HepG2 (cell line): Measurements from ENCODE around the gene PKDREJ. TPM values are rescaled to one million over a fixed set of nuclear protein-coding genes. Genes with fewer than 3 reads are reported as not detected.

Experiments
- ASH2L ChIP-seq: fragments of 300-600, 200-600 bp; sonication (generic); IDR thresholded peaks from 2 replicates; pipeline ENCODE4 v1.7.0; 2017; ENCODE audit warnings: low read depth, mild to moderate bottlenecking, moderate library complexity, mixed read lengths, low read length; ENCODE audit not compliant: insufficient read length
- FOXA3 ChIP-seq: IDR thresholded peaks from 2 replicates; pipeline ENCODE4 v1.6.1; 2016; ENCODE audit warnings: missing genetic modification reagents, missing compliant biosample characterization
- NCOA2 ChIP-seq: sonication (generic); formaldehyde crosslinking; IDR thresholded peaks from 2 replicates; pipeline ENCODE4 v1.8.0; 2022; ENCODE audit warnings: inconsistent platforms
- PAXIP1 ChIP-seq: sonication (generic); formaldehyde crosslinking; conservative IDR thresholded peaks from 2 replicates; pipeline ENCODE4 v1.4.0; 2020; ENCODE audit warnings: mild to moderate bottlenecking, missing genetic modification reagents, moderate library complexity
- TEAD3 ChIP-seq: optimal IDR thresholded peaks from 2 replicates; pipeline ENCODE3; 2016; ENCODE audit warnings: borderline replicate concordance
- ZBTB7B ChIP-seq: sonication (generic); formaldehyde crosslinking; IDR thresholded peaks from 2 replicates; pipeline ENCODE4 v1.4.0; 2020; ENCODE audit warnings: missing genetic modification reagents
- ZKSCAN5 ChIP-seq: sonication (generic); formaldehyde crosslinking; IDR thresholded peaks from 2 replicates; pipeline ENCODE4 v1.5.1; 2020; ENCODE audit warnings: mild to moderate bottlenecking, missing genetic modification reagents
- ZNF331 ChIP-seq: sonication (generic); formaldehyde crosslinking; IDR thresholded peaks from 2 replicates; pipeline ENCODE4 v1.4.0; 2020; ENCODE audit warnings: missing genetic modification reagents
- ZNF431 ChIP-seq: sonication (generic); formaldehyde crosslinking; IDR thresholded peaks from 2 replicates; pipeline ENCODE4 v1.9.0; 2022; ENCODE audit warnings: missing genetic modification reagents, low read depth, mild to moderate bottlenecking, borderline replicate concordance
- ZNF556 ChIP-seq: sonication (generic); formaldehyde crosslinking; IDR thresholded peaks from 2 replicates; pipeline ENCODE4 v1.4.0; 2020; ENCODE audit warnings: mild to moderate bottlenecking, missing genetic modification reagents, borderline replicate concordance
- polyA plus RNA-seq, 8 experiments: library from polyadenylated mRNA; depleted of rRNA in 3 of 8; stranded (reverse) in 7 of 8; unstranded in 1 of 8; fragments of >200 nt; fragmentation: Illumina TruSeq in 4 of 8; extraction: Trizol in 4 of 8; gene quantifications; 2 replicates each; pipeline versions ENCODE4 v1.2.1 to v1.2.3, GENCODE V29; 2011 to 2016; ENCODE audit warnings: low read depth in 4 of 8, missing spikeins in 1 of 8, mixed read lengths in 1 of 8; ENCODE audit not compliant: insufficient read depth in 1 of 8
- total RNA-seq, 5 experiments: library from RNA; depleted of rRNA; stranded (reverse); fragments of >200 nt; fragmentation: Illumina TruSeq; extraction: Trizol; gene quantifications; 2 replicates each; pipeline ENCODE4 v1.2.3, GENCODE V29; 2016; ENCODE audit warnings: low read depth in 1 of 5
- TF ChIP-seq, protein P1 (sequence below): sonication (generic); formaldehyde crosslinking; IDR thresholded peaks from 2 replicates; pipeline ENCODE4 v1.4.0; 2020; ENCODE audit warnings: mild to moderate bottlenecking, missing genetic modification reagents
- TF ChIP-seq, protein P2 (sequence below): IDR thresholded peaks from 2 replicates; pipeline ENCODE4 v1.6.1; 2018; ENCODE audit warnings: missing genetic modification reagents
- TF ChIP-seq, protein P3 (sequence below): sonication (generic); formaldehyde crosslinking; IDR thresholded peaks from 2 replicates; pipeline ENCODE4; 2020; ENCODE audit warnings: missing genetic modification reagents, mild to moderate bottlenecking, borderline replicate concordance
- TF ChIP-seq, protein P4 (sequence below): sonication (generic); formaldehyde crosslinking; IDR thresholded peaks from 2 replicates; pipeline ENCODE4 v1.4.0; 2020; ENCODE audit warnings: low read depth, mild to moderate bottlenecking, missing genetic modification reagents

The PKDREJ gene
- total and polyA plus RNA-seq, 2 of the 13 experiments (the other 11 are each of a cell fraction or from before 2014, with no cell fraction given): not detected

- TF ChIP-seq, protein P1, sequence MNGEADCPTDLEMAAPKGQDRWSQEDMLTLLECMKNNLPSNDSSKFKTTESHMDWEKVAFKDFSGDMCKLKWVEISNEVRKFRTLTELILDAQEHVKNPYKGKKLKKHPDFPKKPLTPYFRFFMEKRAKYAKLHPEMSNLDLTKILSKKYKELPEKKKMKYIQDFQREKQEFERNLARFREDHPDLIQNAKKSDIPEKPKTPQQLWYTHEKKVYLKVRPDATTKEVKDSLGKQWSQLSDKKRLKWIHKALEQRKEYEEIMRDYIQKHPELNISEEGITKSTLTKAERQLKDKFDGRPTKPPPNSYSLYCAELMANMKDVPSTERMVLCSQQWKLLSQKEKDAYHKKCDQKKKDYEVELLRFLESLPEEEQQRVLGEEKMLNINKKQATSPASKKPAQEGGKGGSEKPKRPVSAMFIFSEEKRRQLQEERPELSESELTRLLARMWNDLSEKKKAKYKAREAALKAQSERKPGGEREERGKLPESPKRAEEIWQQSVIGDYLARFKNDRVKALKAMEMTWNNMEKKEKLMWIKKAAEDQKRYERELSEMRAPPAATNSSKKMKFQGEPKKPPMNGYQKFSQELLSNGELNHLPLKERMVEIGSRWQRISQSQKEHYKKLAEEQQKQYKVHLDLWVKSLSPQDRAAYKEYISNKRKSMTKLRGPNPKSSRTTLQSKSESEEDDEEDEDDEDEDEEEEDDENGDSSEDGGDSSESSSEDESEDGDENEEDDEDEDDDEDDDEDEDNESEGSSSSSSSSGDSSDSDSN (CRISPR knock-in tag): peak; percentile 90
- TF ChIP-seq ASH2L (peak; percentile 66), FOXA3 (CRISPR knock-in tag) (peak; percentile 29; the same call in 1 of the 2 replicates), NCOA2 (peak; percentile 46; the same call in 1 of the 2 replicates), ZNF331 (0 out of 2 replicates have a peak, but pooled peaks have one; percentile 69), ZNF431 (CRISPR knock-in tag) (peak; percentile 21; the same call in 1 of the 2 replicates), PAXIP1 (peak; percentile 55; the same call in 1 of the 2 replicates), TEAD3 (CRISPR knock-in tag) (peak; percentile 22), ZNF556 (CRISPR knock-in tag) (peak; percentile 61; the same call in 1 of the 2 replicates), ZBTB7B (CRISPR knock-in tag) (peak; percentile 39; the same call in 1 of the 2 replicates), ZKSCAN5 (CRISPR knock-in tag) (no peak)
- TF ChIP-seq, protein P2, sequence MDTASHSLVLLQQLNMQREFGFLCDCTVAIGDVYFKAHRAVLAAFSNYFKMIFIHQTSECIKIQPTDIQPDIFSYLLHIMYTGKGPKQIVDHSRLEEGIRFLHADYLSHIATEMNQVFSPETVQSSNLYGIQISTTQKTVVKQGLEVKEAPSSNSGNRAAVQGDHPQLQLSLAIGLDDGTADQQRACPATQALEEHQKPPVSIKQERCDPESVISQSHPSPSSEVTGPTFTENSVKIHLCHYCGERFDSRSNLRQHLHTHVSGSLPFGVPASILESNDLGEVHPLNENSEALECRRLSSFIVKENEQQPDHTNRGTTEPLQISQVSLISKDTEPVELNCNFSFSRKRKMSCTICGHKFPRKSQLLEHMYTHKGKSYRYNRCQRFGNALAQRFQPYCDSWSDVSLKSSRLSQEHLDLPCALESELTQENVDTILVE (CRISPR knock-in tag): peak; percentile 36; the same call in 1 of the 2 replicates
- TF ChIP-seq, protein P3, sequence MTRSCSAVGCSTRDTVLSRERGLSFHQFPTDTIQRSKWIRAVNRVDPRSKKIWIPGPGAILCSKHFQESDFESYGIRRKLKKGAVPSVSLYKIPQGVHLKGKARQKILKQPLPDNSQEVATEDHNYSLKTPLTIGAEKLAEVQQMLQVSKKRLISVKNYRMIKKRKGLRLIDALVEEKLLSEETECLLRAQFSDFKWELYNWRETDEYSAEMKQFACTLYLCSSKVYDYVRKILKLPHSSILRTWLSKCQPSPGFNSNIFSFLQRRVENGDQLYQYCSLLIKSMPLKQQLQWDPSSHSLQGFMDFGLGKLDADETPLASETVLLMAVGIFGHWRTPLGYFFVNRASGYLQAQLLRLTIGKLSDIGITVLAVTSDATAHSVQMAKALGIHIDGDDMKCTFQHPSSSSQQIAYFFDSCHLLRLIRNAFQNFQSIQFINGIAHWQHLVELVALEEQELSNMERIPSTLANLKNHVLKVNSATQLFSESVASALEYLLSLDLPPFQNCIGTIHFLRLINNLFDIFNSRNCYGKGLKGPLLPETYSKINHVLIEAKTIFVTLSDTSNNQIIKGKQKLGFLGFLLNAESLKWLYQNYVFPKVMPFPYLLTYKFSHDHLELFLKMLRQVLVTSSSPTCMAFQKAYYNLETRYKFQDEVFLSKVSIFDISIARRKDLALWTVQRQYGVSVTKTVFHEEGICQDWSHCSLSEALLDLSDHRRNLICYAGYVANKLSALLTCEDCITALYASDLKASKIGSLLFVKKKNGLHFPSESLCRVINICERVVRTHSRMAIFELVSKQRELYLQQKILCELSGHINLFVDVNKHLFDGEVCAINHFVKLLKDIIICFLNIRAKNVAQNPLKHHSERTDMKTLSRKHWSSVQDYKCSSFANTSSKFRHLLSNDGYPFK (CRISPR knock-in tag): 0 out of 2 replicates have a peak, but pooled peaks have one; percentile 18
- TF ChIP-seq, protein P4, sequence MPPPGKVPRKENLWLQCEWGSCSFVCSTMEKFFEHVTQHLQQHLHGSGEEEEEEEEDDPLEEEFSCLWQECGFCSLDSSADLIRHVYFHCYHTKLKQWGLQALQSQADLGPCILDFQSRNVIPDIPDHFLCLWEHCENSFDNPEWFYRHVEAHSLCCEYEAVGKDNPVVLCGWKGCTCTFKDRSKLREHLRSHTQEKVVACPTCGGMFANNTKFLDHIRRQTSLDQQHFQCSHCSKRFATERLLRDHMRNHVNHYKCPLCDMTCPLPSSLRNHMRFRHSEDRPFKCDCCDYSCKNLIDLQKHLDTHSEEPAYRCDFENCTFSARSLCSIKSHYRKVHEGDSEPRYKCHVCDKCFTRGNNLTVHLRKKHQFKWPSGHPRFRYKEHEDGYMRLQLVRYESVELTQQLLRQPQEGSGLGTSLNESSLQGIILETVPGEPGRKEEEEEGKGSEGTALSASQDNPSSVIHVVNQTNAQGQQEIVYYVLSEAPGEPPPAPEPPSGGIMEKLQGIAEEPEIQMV (CRISPR knock-in tag): peak; percentile 64; the same call in 1 of the 2 replicates
Measured at GRCh38 chr22:46267431-46268279, 4.5 kb upstream of the PKDREJ start, which contains the start of gene TTC38 (continued).
